Measurements from ENCODE around the gene CTF1. TPM values are rescaled to one million over a fixed set of nuclear protein-coding genes. Genes with fewer than 3 reads are reported as not detected.
A peak's percentile ranks its signal among the peaks of the same experiment; 100 is the strongest.

CTF1 gene
- total RNA-seq (2014; rRNA removed; shearing (Covaris generic)) (0.09 and 0.21 TPM in 2 replicates), total RNA-seq (2022) (0.46 and 0.68 TPM in 2 replicates), Bru-seq, nascent RNA (percentile 21 among the genes with signal in this experiment), BruChase-seq, experiment 1, labeled RNA remaining after a 6-hour chase (percentile 17 among the genes with signal in this experiment), BruChase-seq, experiment 2, labeled RNA remaining after a 2-hour chase (percentile 25 among the genes with signal in this experiment)
- long read RNA-seq, partial matches to known transcripts: 0 of 2 reads
- long read RNA-seq, other reads (novel, unspliced or antisense): 1 of 2 reads

- Histone ChIP-seq H3K9me3 (ENCODE audit: low read length) (no peaks in the 10 kb centered on the region), H2AFZ (ENCODE audit: low read length) (peak within 1 kb of the TSS; percentile 100), H4K20me1 (ENCODE audit: insufficient read depth, low read length) (no peaks in the 10 kb centered on the region), H3K9me2 (ENCODE audit: insufficient read depth, low read length) (no peaks in the 10 kb centered on the region), H3K36me3 (ENCODE audit: insufficient read depth, low read length) (peaks cover 2% of the 10 kb centered on the region; the same call in 1 of the 2 replicates), H3K4me3 (ENCODE audit: low read depth, low read length, poor library complexity, severe bottlenecking) (peak within 1 kb of the TSS; percentile 57), H3K79me2 (ENCODE audit: insufficient read depth, low read depth, low read length) (no peaks in the 10 kb centered on the region), H3K4me2 (ENCODE audit: low read length) (peak within 1 kb of the TSS; percentile 76), H3K27ac (ENCODE audit: low read depth, low read length, poor library complexity, severe bottlenecking) (peak within 1 kb of the TSS; percentile 69), H3K4me1 (ENCODE audit: insufficient read depth, low read length, poor library complexity, severe bottlenecking) (peaks cover 49% of the 10 kb centered on the region)
- ChIA-PET POLR2A (interaction anchor here (0.7 kb wide), 1 partner anchor 51 kb away, joined by 9 read pairs; no protein-coding TSS in a partner anchor), CTCF (ENCODE audit: unreplicated experiment) (interaction anchor here (0.6 kb wide), 2 partner anchors 70 to 81 kb away, joined by 3 to 4 read pairs; no protein-coding TSS in a partner anchor)
- TF ChIP-seq CTCF (conservative IDR thresholded peaks at IDR 0.05; ENCODE audit: low read length) (no peak), EZH2phosphoT487 (IDR thresholded peaks at IDR 0.05; ENCODE audit: borderline replicate concordance, low read depth, low read length) (no peak)
- BruUV-seq (replicated peaks): no TSS peak
- DNase-seq (ENCODE audit: low spot score): no peak
- intact Hi-C loops (cut with micrococcal nuclease; ENCODE audit: unreplicated experiment): no loop called here
These were observed at the start of gene CTF1 for GRCh38 chr16:30896261-30896888. Gene CTF1 (plus strand): TSS chr16:30896614. CDS start chr16:30896644, 30 bp downstream.

- no peak for DNase-seq (ENCODE audit: low spot score)
- CTCF ChIA-PET (ENCODE audit: unreplicated experiment): no interaction called here
These were observed 49.6 kb upstream of the CTF1 start for GRCh38 chr16:30846649-30847402.

More at GRCh38 chr16:30846649-30847402, 49.6 kb upstream of the CTF1 start:
- no peak overlapping the region for H2AFZ ChIP-seq (ENCODE audit: low read length)
- H4K20me1 ChIP-seq (ENCODE audit: insufficient read depth, low read length): no peaks in the 10 kb centered on the region
- H3K79me2 ChIP-seq (ENCODE audit: insufficient read depth, low read depth, low read length): no peaks in the 10 kb centered on the region
- H3K9me2 ChIP-seq (ENCODE audit: insufficient read depth, low read length): no peaks in the 10 kb centered on the region
- H3K27ac ChIP-seq (ENCODE audit: low read depth, low read length, poor library complexity, severe bottlenecking): no peak overlapping the region
- H3K4me1 ChIP-seq (ENCODE audit: insufficient read depth, low read length, poor library complexity, severe bottlenecking): peaks cover 7% of the 10 kb centered on the region
- POLR2A ChIA-PET: interaction anchor here (0.6 kb wide), 1 partner anchor 28 kb away, joined by 4 read pairs; no protein-coding TSS in a partner anchor
- BruUV-seq (replicated peaks): no TSS peak
- TF ChIP-seq CTCF (conservative IDR thresholded peaks at IDR 0.05; ENCODE audit: low read length): no peak
- TF ChIP-seq EZH2phosphoT487 (IDR thresholded peaks at IDR 0.05; ENCODE audit: borderline replicate concordance, low read depth, low read length): no peak
- intact Hi-C loops (cut with micrococcal nuclease; ENCODE audit: unreplicated experiment): no loop called here
- H3K36me3 ChIP-seq (ENCODE audit: insufficient read depth, low read length): no peaks in the 10 kb centered on the region
- no peak overlapping the region for H3K4me2 ChIP-seq (ENCODE audit: low read length)
- H3K9me3 ChIP-seq (ENCODE audit: low read length): no peaks in the 10 kb centered on the region
- H3K4me3 ChIP-seq (ENCODE audit: low read depth, low read length, poor library complexity, severe bottlenecking): no peak overlapping the region

Measured in OCI-LY7 (cell line).